RWPE1 (cell line): ENCODE measurements around the gene CREB5.
"Not testable (repeated sequence)": the region's sequence is repeated elsewhere in the genome, so short reads cannot be mapped to it uniquely, and the experiment has no call there.

Experiments used
- CTCF ChIA-PET: fragments of 350-600 bp; sonication (Branson Sonifier 250); formaldehyde crosslinking; extraction: SDS; loops from one replicate; lab custom pipeline; 2021; lab: Yijun Ruan, JAX
- POLR2A ChIA-PET: fragments of 400-600 bp; formaldehyde crosslinking; extraction: SDS; loops from one replicate; lab custom pipeline; 2020; ENCODE audit warnings: antibody characterized with exemption; ENCODE audit not compliant: low non-redundant PET; lab: Yijun Ruan, JAX
- DNase-seq: peaks from one replicate; pipeline ENCODE4 v3.0.0; 2012; ENCODE audit warnings: low spot score
- H3K27ac ChIP-seq: fragments of 450-650 bp; 2 replicates; pipeline ENCODE4 v1.5.1; 2017
- TF ChIP-seq, protein P1 (sequence below): fragments of 450-650 bp; conservative IDR thresholded peaks from 2 replicates; pipeline ENCODE4 v1.5.1; 2017; ENCODE audit warnings: low read depth, mild to moderate bottlenecking

Gene CREB5

DNA sequence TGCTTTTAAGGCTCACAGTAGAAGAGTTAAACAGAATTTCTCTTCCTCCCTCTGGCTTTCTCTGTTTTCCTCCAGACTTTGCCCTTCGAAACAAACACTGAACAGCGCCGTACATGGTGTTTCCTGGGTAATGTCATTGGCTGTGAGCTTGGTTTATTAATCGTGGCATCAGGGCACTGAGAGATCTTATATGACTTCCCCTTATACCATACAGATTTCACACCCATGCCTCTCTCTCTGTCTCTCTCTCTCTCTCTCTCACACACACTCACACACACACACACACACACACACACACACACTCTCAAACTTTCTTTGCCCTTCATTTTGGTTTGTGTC lies 195.5 kb downstream of the CREB5 start:
- H3K27ac ChIP-seq, result no peak overlapping the region
- ChIA-PET CTCF (no interaction called here), POLR2A (no interaction called here)
- TF ChIP-seq, protein P1, sequence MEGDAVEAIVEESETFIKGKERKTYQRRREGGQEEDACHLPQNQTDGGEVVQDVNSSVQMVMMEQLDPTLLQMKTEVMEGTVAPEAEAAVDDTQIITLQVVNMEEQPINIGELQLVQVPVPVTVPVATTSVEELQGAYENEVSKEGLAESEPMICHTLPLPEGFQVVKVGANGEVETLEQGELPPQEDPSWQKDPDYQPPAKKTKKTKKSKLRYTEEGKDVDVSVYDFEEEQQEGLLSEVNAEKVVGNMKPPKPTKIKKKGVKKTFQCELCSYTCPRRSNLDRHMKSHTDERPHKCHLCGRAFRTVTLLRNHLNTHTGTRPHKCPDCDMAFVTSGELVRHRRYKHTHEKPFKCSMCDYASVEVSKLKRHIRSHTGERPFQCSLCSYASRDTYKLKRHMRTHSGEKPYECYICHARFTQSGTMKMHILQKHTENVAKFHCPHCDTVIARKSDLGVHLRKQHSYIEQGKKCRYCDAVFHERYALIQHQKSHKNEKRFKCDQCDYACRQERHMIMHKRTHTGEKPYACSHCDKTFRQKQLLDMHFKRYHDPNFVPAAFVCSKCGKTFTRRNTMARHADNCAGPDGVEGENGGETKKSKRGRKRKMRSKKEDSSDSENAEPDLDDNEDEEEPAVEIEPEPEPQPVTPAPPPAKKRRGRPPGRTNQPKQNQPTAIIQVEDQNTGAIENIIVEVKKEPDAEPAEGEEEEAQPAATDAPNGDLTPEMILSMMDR, result no peak
- no peak for DNase-seq

DNA sequence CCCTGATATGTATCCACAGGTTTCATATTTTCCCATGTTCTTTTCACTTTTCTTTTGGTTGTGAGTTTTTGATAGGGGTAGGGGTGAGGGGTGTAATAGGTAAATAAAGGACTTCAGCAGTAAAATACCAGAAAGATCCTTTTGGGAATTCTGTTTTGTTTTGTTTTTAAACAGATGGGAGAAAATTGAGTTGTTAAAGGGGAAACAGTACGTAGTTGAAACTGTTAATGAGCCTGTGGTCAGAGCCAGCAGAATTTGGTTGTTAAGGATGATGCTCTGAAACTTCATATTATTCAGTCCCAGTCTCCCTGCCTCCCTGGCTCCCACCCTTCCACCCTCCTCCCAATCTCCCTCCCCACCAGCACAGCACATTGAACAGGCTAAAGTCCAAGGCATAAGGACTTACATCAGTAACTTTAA lies 195.9 kb downstream of the CREB5 start:
- CTCF ChIA-PET, result interaction anchor here (0.6 kb wide), 1 partner anchor 482 kb away, joined by 3 read pairs; no protein-coding TSS in a partner anchor
- H3K27ac ChIP-seq, result no peak overlapping the region
- POLR2A ChIA-PET, result no interaction called here
- DNase-seq, result no peak
- TF ChIP-seq, protein P1, result no peak

DNA sequence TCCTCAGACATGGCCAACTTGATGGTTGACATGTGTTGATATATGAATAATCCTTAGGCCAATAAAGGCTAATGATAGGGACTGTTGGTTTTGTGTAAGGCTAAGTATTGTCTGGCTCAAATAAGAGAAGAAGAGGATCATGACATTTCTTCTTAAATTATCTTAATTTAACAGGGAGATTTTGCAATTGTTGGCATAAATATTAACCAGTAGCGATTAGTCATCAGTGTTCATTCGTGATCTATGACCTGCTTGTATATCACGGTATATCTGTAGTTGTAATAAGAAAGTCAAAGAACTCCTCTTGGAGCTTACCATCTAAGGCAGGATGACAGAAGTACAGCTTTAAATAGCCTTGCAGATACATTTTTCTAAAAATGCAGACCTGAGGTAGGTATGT lies 196.4 kb downstream of the CREB5 start:
- TF ChIP-seq, protein P1, result no peak
- no peak for DNase-seq
- H3K27ac ChIP-seq, result no peak overlapping the region
- POLR2A ChIA-PET, result no interaction called here
- CTCF ChIA-PET, result interaction anchor here (0.6 kb wide), 1 partner anchor 483 kb away, joined by 3 read pairs; no protein-coding TSS in a partner anchor

DNA sequence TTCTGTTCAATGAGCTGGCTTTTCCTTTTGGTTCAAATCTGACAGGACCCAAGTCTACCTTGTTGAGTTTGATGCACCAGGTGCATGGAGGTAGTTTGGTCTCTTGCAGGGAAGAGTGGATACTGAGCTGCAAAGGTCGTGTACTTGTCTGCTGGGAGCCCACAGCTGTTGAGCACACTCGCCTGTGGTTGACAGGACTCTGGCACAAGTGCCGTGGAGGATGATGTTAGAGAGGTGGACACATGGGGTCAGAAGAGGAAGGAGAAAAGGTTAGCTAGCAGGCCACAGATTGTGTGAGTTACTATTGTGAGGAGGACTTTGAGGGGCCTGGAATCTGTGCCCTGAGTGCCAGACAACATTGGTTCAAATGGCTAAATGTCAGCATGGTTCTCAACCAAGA lies 197.3 kb downstream of the CREB5 start:
- TF ChIP-seq, protein P1, result no peak
- POLR2A ChIA-PET, result no interaction called here
- CTCF ChIA-PET, result interaction anchor here (0.7 kb wide), 1 partner anchor 9 kb away, joined by 3 read pairs; no protein-coding TSS in a partner anchor
- no peak for DNase-seq
- no peak overlapping the region for H3K27ac ChIP-seq

DNA sequence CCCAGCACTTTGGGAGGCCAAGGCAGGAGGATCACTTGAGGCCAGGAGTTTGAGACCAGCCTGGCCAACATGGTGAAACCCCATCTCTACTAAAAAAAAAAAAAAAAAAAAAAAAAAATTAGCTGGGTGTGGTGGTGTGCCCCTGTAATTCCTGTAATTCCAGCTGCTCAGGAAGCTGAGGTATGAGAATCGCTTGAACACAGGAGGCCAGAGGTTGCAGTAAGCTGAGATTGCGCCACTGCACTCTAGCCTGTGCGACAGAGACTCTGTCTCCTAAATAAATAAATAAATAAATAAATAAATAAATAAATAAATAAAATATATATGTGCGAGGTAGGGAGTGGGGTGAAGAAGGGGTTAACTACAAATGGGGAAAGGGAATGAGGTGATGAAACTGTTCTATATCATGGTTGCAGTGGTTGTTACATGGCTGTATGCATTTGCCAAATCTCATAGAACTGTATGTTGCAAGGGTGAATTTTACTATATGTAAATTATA lies 199.1 kb downstream of the CREB5 start:
- H3K27ac ChIP-seq, CTCF ChIA-PET, DNase-seq, POLR2A ChIA-PET: not testable (repeated sequence)

DNA sequence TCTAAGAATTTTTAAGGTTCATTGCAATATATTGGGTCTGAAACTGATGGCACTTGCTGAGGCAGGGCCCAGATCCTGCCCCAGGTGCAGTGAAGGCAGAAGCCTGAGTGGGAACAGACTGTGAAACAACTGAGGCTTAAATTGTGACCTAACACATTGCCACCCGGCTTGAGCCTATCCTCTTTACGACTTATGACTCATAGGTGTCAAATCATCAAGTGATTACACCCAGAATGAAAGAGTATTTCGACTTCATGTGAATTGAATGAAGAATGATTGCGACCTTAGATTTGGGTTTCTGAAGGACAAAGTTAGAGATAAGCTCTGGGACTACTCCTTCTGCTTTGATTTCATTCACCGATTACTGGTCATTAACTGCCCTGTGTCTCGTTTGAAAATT lies 200.9 kb downstream of the CREB5 start:
- no peak overlapping the region for H3K27ac ChIP-seq
- TF ChIP-seq, protein P1, result no peak
- peak; percentile 70 for DNase-seq
- POLR2A ChIA-PET, result no interaction called here
- CTCF ChIA-PET, result no interaction called here

DNA sequence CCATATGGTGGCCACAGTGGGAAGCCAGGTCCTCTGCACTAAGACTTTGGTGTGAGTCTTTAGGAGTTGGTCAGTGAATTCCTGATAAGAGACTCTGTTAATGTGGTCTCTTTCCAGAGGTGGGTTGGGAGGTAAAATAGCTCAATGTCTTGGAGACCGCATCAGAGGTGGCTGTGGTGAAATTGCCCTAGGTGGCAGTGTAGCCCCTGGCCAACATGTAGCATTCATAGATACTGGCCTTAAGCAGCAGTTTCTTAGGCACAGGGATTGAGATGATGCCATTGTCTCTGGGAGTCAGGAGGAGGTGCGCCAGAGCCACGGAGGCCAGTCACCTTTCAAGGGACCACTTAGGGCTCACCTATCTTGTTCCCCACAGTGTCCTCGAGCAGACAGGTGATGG lies 202.8 kb downstream of the CREB5 start:
- TF ChIP-seq, protein P1, result no peak
- H3K27ac ChIP-seq, result no peak overlapping the region
- DNase-seq, result no peak
- POLR2A ChIA-PET, result no interaction called here
- CTCF ChIA-PET, result no interaction called here
